Fibroblast of villous mesenchyme (primary cell): ENCODE measurements around the gene VARS1. TPM values are rescaled to one million over a fixed set of nuclear protein-coding genes. Genes with fewer than 3 reads are reported as not detected.
"Not testable (repeated sequence)": the region's sequence is repeated elsewhere in the genome, so short reads cannot be mapped to it uniquely, and the experiment has no call there.

ENCODE experiments used
- DNase-seq: peaks from one replicate; pipeline ENCODE4 v3.0.0-alpha.2; 2010; ENCODE audit warnings: low read depth
- H3K4me3 ChIP-seq: 2 replicates; pipeline ENCODE4 v1.5.1; 2011; ENCODE audit warnings: low read depth, mild to moderate bottlenecking, low read length
- CTCF ChIP-seq: IDR thresholded peaks from 2 replicates; pipeline ENCODE4 v1.5.1; 2012; ENCODE audit warnings: low read depth, mild to moderate bottlenecking, low read length; ENCODE audit not compliant: insufficient read depth
- total RNA-seq: library from RNA; depleted of rRNA; stranded (reverse); fragments of >200 nt; gene quantifications from 2 replicates; pipeline ENCODE4 v1.2.3, GENCODE V29; 2012

VARS1 gene
- total RNA-seq, 1 donor, result 60.0 TPM

- peak overlapping the region; percentile 94 for H3K4me3 ChIP-seq
- no peak for TF ChIP-seq CTCF
- no peak for DNase-seq
These were observed 511 bp downstream of the VARS1 start for GRCh38 chr6:31794866-31795615.

GRCh38 chr6:31794294-31794865 is 1.2 kb downstream of the VARS1 start:
- H3K4me3 ChIP-seq, result peak overlapping the region; percentile 94
- DNase-seq, result peak; percentile 61
- TF ChIP-seq CTCF, result no peak

- not testable (repeated sequence) for DNase-seq
- H3K4me3 ChIP-seq, result peak overlapping the region; percentile 94
These were observed 1.7 kb downstream of the VARS1 start for GRCh38 chr6:31793927-31794245.

- H3K4me3 ChIP-seq, result no peak overlapping the region
- no peak for TF ChIP-seq CTCF
- DNase-seq, result peak; percentile 13
These were observed 2.8 kb downstream of the VARS1 start for GRCh38 chr6:31792761-31793171.

GRCh38 chr6:31792090-31792374 is 3.5 kb downstream of the VARS1 start:
- TF ChIP-seq CTCF, result no peak
- no peak for DNase-seq
- no peak overlapping the region for H3K4me3 ChIP-seq

- no peak overlapping the region for H3K4me3 ChIP-seq
- DNase-seq, result peak; percentile 40
- TF ChIP-seq CTCF, result peak; percentile 74
These were observed 4.0 kb downstream of the VARS1 start for GRCh38 chr6:31791324-31792089.

GRCh38 chr6:31785475-31785874 is 10.1 kb downstream of the VARS1 start:
- no peak for TF ChIP-seq CTCF
- no peak overlapping the region for H3K4me3 ChIP-seq
- DNase-seq, result no peak
